Prostate gland (tissue), 2 donors: ENCODE measurements around the gene PSMD5. TPM values are rescaled to one million over a fixed set of nuclear protein-coding genes. Genes with fewer than 3 reads are reported as not detected.

ENCODE experiments used
- DNase-seq: peaks from one replicate; pipeline ENCODE4 v3.0.0-alpha.2; 2019; ENCODE audit warnings: low spot score
- H3K27ac ChIP-seq, 2 donors: fragments of 200-600 bp; sonication (generic); 2 replicates each; pipeline ENCODE4 v1.5.1; 2017 to 2019
- H3K27me3 ChIP-seq: fragments of 200-600 bp; sonication (generic); replicated peaks from 2 replicates; pipeline ENCODE4 v1.5.1; 2019; ENCODE audit not compliant: insufficient read depth
- H3K36me3 ChIP-seq, 2 donors: fragments of 200-600 bp; sonication (generic); 1 replicate in 1 of 2; 2 replicates in 1 of 2; pipeline versions ENCODE4 v1.5.1 to v1.8.1; 2017 to 2019
- H3K4me1 ChIP-seq: fragments of 200-600 bp; sonication (generic); replicated peaks from 2 replicates; pipeline ENCODE4 v1.5.1; 2019
- H3K4me3 ChIP-seq, 2 donors: fragments of 200-600 bp; sonication (generic); 2 replicates each; pipeline ENCODE4 v1.5.1; 2017 to 2019
- H3K9me3 ChIP-seq: fragments of 200-600 bp; sonication (generic); 2 replicates; pipeline ENCODE4 v1.5.1; 2017
- CTCF ChIP-seq, 4 experiments: fragments of 200-600 bp in 2 of 4; fragments of 450-650 bp in 2 of 4; sonication (generic) in 2 of 4; IDR thresholded peaks; 1 replicate in 3 of 4; 2 replicates in 1 of 4; pipeline ENCODE4 v1.5.1; 2016 to 2019; ENCODE audit warnings: antibody characterized with exemption in 4 of 4, mild to moderate bottlenecking in 2 of 4, moderate library complexity in 2 of 4
- POLR2A ChIP-seq: fragments of 450-650 bp; IDR thresholded peaks from one replicate; pipeline ENCODE4 v1.6.1; 2016; ENCODE audit warnings: antibody characterized with exemption, mild to moderate bottlenecking
- POLR2AphosphoS5 ChIP-seq: sonication (generic); formaldehyde crosslinking; IDR thresholded peaks from one replicate; pipeline ENCODE4 v1.6.1; 2017; ENCODE audit warnings: antibody characterized with exemption
- WGBS: methylation state at CpG from one replicate; pipeline ENCODE4 v1.1.5; 2018; 5-methylcytosine and 5-hydroxymethylcytosine counted together
- intact Hi-C: fragments of 100-400 bp; cut with DNase I; formaldehyde crosslinking; loops from one replicate; pipeline ENCODE4 v1.14.2; 2022
- total RNA-seq, 2 donors: library from RNA; depleted of rRNA; stranded (reverse); fragments of >200 nt; gene quantifications; one replicate each; pipeline ENCODE4 v1.1.0, GENCODE V29; 2016

PSMD5 gene
- total RNA-seq, result 10 to 100 TPM; 30.0 to 36.3 TPM

GRCh38 chr9:120842685-120843485 lies at the start of gene PSMD5:
Gene PSMD5, minus strand, starts transcription at chr9:120842922. Its CDS starts 13 bp downstream, at chr9:120842909.
- 10% methylated on average over 62 of the region's 62 CpGs for WGBS
- H3K36me3 ChIP-seq, result no peaks in the 10 kb centered on the region
- H3K4me1 ChIP-seq, result no peaks in the 10 kb centered on the region
- peak within 1 kb of the TSS; percentile 65 to 66 for H3K4me3 ChIP-seq
- H3K27ac ChIP-seq, result peak within 1 kb of the TSS; percentile 93 to 95
- peak; percentile 97 for DNase-seq
- intact Hi-C loops, result loop anchor here (10.0 kb wide), 1 partner anchor 48 kb away; the partner anchor contains the start of gene FBXW2
- H3K27me3 ChIP-seq, result no peaks in the 10 kb centered on the region
- TF ChIP-seq POLR2AphosphoS5 (peak; percentile 92), POLR2A (peak; percentile 83), CTCF (IDR thresholded peaks at IDR 0.05) (peak in 2 of 4 experiments; percentile 13 to 32)
- H3K9me3 ChIP-seq, result no peaks in the 10 kb centered on the region

GRCh38 chr9:120891884-120892747 lies 49.4 kb upstream of the PSMD5 start:
- Histone ChIP-seq H3K4me3 (no peak overlapping the region), H3K36me3 (no peaks in the 10 kb centered on the region), H3K4me1 (peaks cover 7% of the 10 kb centered on the region), H3K27ac (peak overlapping the region; percentile 49 to 56), H3K27me3 (no peaks in the 10 kb centered on the region), H3K9me3 (no peaks in the 10 kb centered on the region)
- intact Hi-C loops, result loop anchor here (2.0 kb wide), 1 partner anchor 25 kb away; no protein-coding TSS in a partner anchor
- 41% methylated on average over 15 of the region's 15 CpGs for WGBS
- DNase-seq, result peak; percentile 64
- TF ChIP-seq POLR2AphosphoS5 (no peak), CTCF (IDR thresholded peaks at IDR 0.05) (no peak), POLR2A (no peak)

GRCh38 chr9:120891245-120891883 lies 48.6 kb upstream of the PSMD5 start:
- Histone ChIP-seq H3K4me1 (peaks cover 7% of the 10 kb centered on the region), H3K27ac (peak overlapping the region; percentile 49 to 56), H3K27me3 (no peaks in the 10 kb centered on the region), H3K36me3 (no peaks in the 10 kb centered on the region), H3K9me3 (no peaks in the 10 kb centered on the region), H3K4me3 (no peak overlapping the region)
- intact Hi-C loops, result loop anchor here (2.0 kb wide), 1 partner anchor 25 kb away; no protein-coding TSS in a partner anchor
- no peak for TF ChIP-seq POLR2A
- no peak for TF ChIP-seq POLR2AphosphoS5
- TF ChIP-seq CTCF (IDR thresholded peaks at IDR 0.05), result no peak
- DNase-seq, result no peak
- 79% methylated on average over 10 of the region's 10 CpGs for WGBS

- TF ChIP-seq POLR2AphosphoS5 (no peak), CTCF (IDR thresholded peaks at IDR 0.05) (no peak), POLR2A (no peak)
- Histone ChIP-seq H3K9me3 (no peaks in the 10 kb centered on the region), H3K27ac (peak overlapping the region; percentile 31 to 56), H3K4me1 (peaks cover 7% of the 10 kb centered on the region), H3K4me3 (no peak overlapping the region), H3K27me3 (no peaks in the 10 kb centered on the region), H3K36me3 (no peaks in the 10 kb centered on the region)
- intact Hi-C loops, result loop anchor here (2.0 kb wide), 1 partner anchor 26 kb away; no protein-coding TSS in a partner anchor
- WGBS, result 60% methylated on average over 14 of the region's 14 CpGs
- no peak for DNase-seq
Observed at GRCh38 chr9:120890320-120891244, 47.9 kb upstream of the PSMD5 start.
